NCI-H345 treated with DMSO at 0.1 percent for 48 hours (cell line): ENCODE data around the gene PPP4C.

Experiments
- DNase-seq: peaks from one replicate; lab custom pipeline; 2025; ENCODE audit not compliant: unreplicated experiment; lab: John Stamatoyannopoulos, UW

Gene PPP4C

DNA sequence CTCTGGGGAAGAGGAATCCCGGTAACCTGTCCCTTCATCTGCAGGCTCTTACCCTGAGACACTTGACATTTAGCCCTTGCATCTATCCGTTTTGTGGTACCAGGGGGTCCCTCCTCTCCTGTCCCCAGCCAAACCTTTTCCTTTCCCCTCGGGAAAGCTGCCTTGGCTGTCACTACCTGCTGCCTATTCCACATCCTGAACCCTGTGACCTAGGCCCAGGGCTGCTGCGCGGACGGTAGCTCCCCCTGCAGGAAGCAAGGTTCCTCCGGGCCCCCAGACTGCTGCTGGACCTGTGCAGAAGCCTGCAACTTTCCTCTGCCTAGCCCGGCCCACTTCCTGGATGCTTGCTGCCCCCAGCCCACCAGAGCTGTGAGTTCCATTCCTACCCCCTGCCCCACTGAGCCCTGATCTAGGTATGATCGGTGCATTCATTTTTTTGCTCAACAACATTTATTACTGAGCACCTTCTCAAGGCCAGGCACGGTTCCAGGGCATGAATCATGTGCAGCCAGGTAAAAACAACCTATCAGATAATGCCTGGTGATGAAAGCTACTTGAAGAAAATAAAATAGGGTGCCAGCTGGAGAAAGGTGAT lies 20.7 kb upstream of the PPP4C start:
- no peak for DNase-seq

DNA sequence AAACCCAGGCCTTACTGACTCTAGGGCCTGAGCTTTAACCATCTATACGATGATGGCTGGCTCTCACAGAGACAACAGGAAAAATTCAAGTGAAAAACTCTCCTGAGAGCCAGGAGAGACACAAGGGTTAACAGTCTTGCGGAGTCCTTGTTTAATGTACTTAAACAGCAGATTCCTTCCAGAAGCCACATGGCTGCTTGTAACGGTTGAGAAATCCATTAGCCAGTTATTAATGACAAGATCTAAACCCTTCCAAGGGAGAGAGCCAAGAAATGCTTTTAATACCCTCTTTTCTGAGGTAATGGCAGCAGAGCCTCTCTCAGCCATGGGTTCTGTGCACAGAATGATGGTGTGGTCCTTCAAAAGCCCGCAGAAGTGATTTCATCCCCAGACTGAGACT lies 15.4 kb upstream of the PPP4C start:
- DNase-seq = no peak

DNA sequence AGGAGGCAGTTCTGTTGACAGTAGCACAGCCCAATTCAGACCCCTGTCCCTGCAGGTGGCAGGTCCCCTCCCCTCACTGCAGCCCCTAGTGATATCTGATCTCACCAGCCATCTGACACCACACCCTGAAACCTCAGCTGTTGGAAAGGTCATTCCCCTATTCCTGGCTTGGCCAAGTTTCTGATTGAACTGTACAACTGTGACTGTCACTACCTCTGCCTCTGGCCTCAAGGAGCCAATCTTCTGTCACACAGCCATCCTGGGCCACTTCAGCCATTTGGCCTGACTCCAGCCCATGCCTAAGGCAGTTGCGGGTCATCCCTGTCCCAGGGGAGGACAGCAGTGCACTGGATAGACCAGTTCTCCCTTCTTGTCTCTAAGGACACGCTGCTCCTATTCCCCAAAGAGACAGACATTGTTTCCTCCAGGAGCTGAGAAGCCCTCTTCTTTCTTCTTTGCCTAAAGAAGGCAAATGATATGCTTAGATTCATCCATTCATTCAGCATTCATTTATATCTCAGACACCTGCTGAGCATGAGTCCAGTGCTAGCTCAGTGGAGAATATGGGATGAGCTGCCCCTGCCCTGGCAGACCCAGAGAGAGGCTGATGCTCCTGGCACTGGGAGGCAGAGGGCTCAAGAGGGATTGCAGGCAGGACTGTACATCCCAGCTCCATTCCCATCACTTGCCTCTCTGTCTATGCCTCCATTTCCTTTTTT lies 14.8 kb upstream of the PPP4C start:
- DNase-seq = no peak

DNA sequence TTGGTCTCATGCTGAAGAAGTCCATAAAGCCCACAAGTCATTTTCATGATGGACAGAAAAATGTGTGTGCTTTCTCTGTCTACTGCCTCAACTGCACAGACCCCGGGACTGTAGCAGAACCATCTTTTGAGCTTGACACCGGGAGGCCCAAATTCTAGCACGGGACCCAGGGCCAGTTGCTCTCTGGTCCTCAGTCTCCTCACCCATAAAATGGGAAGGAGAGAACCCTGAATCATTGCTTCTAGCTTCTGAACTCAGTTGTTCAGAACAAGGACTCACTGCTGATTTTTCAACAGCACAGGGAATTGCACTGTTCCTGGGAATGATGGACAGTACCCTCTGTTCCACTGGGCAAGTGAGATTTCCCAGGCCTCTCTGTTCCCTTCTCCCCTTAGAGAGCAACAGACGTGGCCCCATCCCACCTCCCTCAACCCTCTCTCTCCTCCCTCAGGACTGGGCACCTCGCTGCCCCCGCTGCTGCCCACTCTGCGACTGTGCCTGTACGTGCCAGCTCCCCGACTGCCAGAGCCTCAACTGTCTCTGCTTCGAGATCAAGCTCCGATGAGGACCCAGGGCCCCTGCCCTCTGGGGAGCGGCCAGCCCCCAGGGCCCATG lies 12.4 kb upstream of the PPP4C start:
- DNase-seq = no peak

DNA sequence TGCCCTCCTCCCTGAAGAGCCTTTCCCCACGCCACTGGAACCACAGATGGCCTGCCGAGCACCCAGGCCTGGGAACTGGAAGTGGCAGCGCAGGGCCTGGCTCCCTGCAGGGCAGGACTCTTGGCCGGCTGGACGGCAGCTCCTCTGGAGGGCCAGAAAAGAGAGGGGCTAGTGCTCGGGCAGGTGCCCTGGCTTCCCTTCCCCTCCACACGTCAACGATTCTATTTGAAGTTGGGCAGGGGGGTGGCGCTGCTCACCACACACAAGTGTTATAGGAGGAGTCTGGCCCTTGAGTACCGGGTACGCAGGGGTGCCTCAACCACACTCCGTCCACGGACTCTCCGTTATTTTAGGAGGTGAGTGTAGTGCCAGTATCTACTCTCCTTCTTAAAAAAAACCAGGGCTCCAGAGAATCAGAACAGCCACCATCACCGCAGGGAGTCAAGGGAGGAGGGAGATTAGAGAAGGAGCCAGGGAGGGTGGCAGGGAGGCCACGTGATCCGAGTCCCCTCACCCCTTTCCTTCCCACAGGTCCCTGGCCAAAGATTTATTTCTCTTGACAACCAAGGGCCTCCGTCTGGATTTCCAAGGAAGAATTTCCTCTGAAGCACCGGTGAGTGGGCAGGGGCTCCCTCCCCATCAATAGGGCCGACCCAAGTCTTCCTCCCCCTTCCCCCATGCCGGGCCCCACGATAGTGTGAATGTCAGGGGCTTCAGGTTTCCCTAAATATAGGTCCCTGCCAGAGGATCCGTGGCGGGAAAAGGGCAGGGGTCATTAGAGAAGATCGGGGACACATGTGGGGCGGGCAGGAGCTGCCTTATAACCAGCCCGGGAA lies 11.7 kb upstream of the PPP4C start:
- DNase-seq = peak; percentile 39

DNA sequence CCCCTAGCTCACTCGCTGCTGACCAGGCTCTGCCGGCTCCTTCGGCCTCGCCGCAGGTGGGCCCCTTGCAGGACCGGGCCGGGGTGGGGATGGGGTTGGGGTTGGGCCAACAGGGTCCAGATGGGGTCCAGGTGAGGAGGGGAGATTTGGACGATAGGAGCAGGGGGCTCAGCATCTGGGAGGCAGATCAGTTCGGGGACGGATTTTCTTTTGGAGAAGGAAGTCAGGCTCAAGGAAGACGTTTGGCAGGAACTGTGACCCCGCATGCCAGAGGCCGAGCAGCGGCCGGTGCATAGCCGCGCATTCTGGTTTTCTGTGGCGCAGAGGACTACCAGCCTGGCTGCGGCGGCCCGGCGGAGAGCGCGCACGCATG lies 11.1 kb upstream of the PPP4C start:
- no peak for DNase-seq

DNA sequence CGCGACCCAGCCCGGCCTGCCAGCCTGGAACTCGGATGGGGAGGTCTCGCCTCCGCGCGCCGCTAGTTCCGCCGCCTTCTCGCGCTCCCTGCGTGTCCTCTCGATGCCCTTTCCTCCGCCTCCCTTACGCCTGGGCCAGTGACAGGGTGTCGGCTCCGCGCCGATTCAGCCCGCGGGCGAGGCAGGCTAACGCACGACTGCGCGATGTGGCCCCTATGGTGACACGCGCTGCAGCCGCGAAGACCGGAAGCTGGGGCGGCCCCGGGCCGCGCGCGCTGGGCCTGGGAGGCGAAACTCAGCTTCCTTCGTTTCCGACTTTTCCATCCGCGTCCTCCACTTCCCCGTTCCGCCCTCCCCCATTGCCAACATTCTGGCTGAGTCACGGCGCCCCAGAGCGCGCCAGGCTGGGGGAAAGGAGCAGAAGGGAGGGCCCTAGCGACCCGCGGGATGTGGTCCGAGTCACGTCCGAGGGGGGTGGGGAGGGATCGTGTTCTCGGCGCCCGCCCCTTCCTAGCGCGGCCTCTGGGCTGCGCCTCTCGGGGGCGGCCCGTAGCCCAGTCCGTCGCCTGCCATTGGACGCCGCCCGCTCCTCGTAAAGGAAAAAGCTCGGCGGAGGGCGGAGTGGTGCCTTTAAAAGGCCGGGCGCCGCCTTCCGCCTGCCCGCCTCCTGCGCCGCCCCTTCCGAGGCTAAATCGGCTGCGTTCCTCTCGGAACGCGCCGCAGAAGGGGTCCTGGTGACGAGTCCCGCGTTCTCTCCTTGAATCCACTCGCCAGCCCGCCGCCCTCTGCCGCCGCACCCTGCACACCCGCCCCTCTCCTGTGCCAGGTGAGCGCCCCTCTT lies 10.5 kb upstream of the PPP4C start, which contains the start of gene ALDOA:
Gene ALDOA, plus strand, starts transcription at position 659 of the 841 bp plus-strand sequence. CDS start 1,138 bp downstream, outside the sequence.
- peak; percentile 97 for DNase-seq

DNA sequence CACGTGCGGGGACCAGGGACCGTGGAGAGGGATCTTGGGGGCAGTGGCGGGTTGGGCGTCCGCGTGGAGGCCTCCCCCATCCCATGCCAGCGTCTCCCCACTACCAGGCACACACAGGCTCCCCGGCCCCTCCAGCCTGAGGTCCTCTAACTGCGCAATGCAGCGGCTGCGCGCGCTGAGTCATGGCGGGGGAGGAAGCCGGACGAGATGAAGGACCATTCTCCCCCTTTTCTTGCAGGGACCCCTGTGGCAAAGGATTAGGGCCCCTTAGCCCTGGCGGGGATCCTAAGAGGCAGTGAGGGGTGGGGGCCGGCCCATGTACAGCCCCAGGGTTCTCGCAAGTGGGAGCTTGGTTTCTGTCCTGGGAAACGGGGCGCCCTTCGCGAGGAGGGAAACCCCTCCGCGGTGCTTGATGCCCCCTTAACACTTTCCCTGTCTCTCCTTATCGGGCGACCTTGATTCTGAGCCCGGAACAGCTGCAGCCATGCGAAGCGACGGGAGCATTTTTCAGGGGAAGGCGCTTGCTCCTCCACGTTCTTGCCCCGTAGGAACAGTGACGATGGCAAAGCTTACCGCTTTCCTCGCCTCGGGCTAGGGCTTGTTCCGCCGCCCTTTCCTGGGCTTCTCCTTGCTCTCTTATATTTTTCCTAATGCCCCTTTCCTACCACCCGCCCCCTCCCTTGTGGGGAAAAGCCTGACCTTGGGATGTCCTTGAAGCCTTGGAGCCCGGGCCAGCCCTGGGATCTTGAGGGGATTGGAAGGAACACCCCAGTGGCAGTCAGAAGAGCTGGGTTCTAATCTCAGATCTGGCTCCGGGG lies 9.6 kb upstream of the PPP4C start:
- no peak for DNase-seq

DNA sequence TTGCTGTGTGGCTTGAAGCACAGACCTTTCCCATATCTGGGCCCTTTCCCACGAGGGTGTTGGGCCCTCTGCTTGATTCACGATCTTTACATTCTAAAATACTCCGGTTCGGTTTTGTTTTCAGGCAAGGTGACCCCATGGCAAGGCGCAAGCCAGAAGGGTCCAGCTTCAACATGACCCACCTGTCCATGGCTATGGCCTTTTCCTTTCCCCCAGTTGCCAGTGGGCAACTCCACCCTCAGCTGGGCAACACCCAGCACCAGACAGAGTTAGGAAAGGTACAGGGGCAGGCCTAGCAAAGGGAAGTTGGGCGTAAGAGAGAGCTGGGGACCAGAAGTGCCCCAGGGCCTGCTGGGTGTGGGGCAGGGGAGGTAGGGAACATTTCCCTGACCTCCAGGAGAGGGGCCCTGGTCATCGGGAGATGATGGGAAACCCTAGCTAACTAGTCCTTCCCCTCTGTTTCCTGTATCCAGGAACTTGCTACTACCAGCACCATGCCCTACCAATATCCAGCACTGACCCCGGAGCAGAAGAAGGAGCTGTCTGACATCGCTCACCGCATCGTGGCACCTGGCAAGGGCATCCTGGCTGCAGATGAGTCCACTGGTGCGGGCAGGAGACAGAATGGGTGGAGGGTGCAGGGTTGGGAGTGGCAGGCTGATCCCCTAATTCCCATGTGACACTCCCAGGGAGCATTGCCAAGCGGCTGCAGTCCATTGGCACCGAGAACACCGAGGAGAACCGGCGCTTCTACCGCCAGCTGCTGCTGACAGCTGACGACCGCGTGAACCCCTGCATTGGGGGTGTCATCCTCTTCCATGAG lies 8.8 kb upstream of the PPP4C start:
- DNase-seq = no peak

DNA sequence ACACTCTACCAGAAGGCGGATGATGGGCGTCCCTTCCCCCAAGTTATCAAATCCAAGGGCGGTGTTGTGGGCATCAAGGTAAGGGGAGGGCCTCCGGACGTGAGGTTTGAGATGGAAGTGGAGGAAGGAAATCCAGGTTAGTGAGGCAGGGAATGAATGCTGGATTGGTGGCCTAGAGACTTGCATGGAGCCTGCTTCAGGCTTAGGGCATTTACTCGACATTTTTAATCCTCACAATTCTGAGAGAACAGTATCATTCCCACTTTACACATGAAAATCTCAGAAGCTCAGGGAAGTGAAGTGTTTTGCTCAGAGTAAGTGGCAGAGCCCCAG lies 8.2 kb upstream of the PPP4C start:
- DNase-seq = no peak

DNA sequence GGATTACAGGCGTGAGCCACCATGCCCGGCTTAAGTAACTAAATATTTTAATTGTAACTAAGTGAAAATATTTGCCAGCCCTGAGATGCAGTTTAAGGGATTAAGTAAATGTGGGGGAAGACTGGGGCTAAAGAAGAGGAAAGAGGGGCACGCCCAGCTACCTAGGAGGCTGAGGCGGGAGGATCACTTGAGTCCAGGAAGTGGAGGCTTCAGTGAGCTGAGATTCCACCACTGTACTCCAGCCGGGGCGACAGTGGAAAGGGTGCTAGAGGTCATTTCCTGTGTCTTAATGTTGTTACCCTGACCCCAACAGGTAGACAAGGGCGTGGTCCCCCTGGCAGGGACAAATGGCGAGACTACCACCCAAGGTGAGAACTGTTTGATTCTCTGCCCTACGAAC lies 7.5 kb upstream of the PPP4C start:
- no peak for DNase-seq

DNA sequence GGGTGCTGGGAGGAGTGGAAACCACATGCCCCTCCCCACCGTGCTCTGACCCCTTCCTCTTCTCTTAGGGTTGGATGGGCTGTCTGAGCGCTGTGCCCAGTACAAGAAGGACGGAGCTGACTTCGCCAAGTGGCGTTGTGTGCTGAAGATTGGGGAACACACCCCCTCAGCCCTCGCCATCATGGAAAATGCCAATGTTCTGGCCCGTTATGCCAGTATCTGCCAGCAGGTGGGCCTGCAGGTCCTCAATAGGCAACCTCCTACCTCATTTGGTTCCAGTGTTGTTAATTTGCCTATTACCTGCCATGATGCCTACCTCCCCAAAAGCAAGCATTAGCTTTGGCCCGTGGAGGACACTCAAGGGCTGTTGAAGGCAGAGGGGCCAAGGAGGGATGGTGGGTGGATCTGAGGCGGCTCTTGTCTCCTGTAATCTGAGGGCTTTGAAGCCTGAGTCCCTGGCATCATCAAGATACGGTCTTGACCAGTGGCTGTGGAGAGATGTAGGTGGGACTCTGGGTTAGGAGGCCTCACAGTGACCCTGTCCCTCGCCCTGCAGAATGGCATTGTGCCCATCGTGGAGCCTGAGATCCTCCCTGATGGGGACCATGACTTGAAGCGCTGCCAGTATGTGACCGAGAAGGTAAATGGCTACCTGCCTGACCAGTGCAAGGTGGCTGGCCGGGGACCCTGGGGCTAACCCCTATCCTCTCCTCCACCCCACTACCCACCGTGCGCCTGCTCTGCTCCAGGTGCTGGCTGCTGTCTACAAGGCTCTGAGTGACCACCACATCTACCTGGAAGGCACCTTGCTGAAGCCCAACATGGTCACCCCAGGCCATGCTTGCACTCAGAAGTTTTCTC lies 6.8 kb upstream of the PPP4C start:
- no peak for DNase-seq

DNA sequence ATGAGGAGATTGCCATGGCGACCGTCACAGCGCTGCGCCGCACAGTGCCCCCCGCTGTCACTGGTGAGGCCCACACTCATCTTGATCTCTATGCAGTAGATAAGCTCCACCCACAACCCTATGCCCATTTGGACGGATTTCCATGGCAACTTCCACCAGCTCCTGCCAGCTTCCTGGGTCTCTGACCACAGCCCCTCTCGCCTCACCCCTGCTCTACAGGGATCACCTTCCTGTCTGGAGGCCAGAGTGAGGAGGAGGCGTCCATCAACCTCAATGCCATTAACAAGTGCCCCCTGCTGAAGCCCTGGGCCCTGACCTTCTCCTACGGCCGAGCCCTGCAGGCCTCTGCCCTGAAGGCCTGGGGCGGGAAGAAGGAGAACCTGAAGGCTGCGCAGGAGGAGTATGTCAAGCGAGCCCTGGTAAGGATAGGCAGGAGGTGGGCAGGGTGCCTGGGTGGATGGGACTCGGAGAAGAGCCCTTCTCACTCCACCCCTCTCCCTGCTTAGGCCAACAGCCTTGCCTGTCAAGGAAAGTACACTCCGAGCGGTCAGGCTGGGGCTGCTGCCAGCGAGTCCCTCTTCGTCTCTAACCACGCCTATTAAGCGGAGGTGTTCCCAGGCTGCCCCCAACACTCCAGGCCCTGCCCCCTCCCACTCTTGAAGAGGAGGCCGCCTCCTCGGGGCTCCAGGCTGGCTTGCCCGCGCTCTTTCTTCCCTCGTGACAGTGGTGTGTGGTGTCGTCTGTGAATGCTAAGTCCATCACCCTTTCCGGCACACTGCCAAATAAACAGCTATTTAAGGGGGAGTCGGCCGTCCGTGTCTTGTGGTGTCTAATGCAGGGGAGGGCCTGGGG lies 6.0 kb upstream of the PPP4C start:
- DNase-seq = no peak

DNA sequence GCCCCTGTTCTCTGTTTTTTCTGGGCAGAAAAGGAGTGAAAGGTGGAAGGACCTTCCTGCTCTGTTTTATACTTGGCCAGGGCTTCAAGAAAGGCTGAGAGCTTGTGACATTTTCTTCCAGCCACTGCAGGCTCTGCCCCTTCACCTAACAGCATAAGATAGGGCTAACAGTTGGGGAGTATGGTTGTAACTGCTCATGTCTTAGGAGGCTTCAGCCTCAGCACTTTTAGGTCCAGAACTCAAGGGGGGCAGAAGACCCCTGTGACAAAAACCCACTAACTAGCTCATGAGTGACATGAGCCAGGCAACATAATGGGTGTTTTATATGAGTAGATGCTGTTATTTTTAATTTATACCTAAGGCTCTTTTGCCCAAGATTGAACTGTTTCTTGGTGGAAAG lies 5.3 kb upstream of the PPP4C start:
- DNase-seq = no peak

DNA sequence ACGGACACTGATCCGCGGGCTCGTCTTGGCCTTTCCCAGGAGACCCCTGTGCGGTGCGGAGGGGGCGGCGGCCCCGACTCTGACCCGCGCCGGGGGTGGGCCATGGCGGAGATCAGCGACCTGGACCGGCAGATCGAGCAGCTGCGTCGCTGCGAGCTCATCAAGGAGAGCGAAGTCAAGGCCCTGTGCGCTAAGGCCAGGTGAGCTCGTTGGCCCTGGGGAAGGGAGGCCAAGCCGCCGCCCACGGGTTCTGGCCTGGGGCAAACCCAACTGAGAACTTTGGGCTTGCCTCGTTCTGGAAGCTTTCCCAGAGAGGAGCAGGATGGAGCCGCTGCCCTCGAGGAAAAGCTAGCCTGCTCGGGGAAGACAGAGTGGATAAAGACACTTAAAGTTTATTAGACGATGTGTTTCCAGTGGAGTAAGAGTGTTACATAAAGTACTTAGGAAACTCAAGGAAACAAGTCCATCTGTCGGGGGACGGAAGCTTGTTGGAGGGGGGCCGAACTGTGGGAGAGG lies 540 bp downstream of the PPP4C start:
- DNase-seq = no peak

DNA sequence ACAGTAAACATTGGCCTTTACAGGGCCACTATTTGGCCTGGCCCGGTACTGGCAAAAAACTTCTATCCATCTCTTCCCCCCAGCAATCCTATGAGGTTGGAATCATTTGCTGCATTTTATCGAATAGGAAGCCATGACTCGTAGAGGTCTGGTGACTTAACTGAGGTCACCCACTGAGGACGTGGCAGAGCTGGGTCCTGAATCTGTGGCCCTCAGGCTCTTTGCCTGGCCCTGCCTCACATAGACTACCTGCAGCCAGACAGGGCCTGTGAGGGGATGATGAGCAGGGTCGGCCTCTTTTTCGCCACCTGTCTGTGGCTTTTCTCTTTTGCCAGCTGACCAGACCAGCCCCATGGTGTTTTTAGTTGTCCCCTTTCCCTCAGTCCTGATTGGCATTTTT lies 1.9 kb downstream of the PPP4C start:
- no peak for DNase-seq

DNA sequence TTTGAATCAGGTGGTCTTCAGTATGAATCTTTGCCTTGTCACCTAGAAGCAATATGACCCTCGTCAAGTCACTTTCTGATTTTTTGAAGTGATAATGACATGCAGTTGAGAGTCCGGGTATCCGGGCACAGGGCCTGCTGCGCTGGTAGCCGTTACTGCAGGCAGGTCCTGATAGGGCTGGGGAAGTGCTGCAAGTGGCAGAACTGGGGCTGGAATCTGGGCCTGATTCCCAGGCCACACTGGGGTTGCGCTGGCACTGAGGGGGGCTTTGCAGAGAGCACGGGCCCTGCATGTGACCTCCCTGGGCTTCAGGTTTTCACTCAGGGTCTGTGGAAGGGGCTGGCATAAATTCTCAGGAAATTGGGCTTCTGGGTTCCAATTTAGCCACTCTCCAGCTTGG lies 3.0 kb downstream of the PPP4C start:
- no peak for DNase-seq
